HG03039 (cell line): ENCODE measurements around the gene INTS7.

Experiments used
- ATAC-seq: cut with Tn5 transposase; IDR thresholded peaks from one replicate; pipeline ENCODE4 v1.9.1; 2021; ENCODE audit warnings: mild to moderate bottlenecking, moderate library complexity; ENCODE audit not compliant: unreplicated experiment

INTS7 gene, protein sequence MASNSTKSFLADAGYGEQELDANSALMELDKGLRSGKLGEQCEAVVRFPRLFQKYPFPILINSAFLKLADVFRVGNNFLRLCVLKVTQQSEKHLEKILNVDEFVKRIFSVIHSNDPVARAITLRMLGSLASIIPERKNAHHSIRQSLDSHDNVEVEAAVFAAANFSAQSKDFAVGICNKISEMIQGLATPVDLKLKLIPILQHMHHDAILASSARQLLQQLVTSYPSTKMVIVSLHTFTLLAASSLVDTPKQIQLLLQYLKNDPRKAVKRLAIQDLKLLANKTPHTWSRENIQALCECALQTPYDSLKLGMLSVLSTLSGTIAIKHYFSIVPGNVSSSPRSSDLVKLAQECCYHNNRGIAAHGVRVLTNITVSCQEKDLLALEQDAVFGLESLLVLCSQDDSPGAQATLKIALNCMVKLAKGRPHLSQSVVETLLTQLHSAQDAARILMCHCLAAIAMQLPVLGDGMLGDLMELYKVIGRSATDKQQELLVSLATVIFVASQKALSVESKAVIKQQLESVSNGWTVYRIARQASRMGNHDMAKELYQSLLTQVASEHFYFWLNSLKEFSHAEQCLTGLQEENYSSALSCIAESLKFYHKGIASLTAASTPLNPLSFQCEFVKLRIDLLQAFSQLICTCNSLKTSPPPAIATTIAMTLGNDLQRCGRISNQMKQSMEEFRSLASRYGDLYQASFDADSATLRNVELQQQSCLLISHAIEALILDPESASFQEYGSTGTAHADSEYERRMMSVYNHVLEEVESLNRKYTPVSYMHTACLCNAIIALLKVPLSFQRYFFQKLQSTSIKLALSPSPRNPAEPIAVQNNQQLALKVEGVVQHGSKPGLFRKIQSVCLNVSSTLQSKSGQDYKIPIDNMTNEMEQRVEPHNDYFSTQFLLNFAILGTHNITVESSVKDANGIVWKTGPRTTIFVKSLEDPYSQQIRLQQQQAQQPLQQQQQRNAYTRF

DNA sequence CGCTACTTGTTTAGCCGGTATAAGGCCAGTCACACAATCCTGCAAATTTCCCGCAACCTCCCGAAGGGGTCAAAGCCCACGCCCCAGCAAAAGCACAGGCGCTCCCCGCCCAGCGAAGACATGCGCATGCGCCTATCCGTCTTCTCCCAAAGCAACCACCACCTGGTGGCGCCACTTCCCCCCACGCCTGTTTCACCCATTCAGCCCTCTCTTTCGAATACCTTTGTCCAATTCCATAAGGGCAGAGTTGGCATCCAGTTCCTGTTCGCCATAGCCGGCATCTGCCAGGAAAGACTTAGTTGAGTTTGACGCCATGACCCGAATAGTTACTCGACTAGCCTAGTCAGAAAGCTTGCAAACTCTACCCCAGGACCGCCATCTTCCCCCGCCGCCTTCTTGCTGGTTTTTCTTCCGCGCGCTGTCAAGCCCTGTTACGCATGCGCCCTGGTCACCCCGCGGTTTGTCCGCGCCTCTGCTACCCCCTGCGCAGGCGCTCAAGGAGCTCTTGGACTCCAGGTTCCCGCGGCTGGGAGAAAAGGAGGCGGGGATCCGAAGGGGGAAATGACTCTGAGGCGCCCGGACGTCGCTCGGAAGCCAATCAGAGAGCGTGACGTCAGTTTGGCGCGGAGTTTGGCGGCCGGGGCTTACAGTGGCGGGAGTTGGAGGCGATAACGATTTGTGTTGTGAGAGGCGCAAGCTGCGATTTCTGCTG lies at the start of gene INTS7, which contains the start of gene DTL:
INTS7 (minus strand) TSS at position 435 of the 712 bp plus-strand sequence; CDS start at position 315, 120 bp downstream.
DTL (plus strand) TSS at position 626 of the 712 bp plus-strand sequence. CDS start 143 bp downstream, outside the sequence.
- peak; percentile 73 for ATAC-seq

GRCh38 chr1:212082765-212083406 lies 47.5 kb upstream of the INTS7 start:
- ATAC-seq: no peak

GRCh38 chr1:212078826-212079225 lies 43.5 kb upstream of the INTS7 start:
- ATAC-seq: no peak

DNA sequence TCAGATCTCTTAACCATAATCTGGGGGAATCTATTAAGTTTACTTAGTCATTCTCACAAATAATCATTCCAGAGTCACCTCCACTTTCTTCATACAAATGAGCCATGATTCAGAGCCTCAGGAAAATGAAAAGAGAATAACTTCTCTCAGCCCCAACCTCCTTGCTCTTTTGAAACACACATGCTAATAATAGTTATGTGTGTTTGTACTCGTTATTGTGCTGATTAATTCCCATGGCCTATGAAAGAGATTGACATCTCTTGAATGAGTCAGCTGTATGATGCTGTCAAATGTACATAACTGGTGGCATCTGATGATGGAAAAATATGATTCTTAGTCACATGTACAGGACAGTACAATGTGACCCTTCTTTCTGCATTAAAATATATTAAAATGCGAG lies 41.7 kb upstream of the INTS7 start:
- ATAC-seq: no peak

- ATAC-seq: no peak
Observed at GRCh38 chr1:212074856-212075255, 39.5 kb upstream of the INTS7 start.

- no peak for ATAC-seq
Observed at GRCh38 chr1:212074313-212074712, 39.0 kb upstream of the INTS7 start.

DNA sequence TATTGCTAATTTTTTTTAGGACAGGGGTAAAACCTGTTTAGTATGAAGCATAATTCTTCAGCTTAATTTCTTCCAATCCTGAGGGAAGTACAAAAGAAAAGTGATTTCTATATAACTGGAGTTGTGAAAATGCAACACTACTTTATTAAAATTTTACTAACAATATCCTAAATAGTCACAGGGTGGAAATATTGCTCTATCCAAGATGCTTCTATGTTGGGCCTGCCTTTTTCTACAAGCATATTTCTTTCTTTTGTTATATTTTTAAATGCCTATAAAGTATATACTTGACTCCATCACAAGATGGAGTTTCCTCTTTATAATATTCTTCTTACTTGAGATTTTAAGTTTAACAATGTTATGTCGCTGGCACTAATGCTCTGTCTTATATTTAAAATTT lies 38.1 kb upstream of the INTS7 start:
- ATAC-seq: no peak

- ATAC-seq: no peak
Observed at GRCh38 chr1:212072047-212072446, 36.7 kb upstream of the INTS7 start.

DNA sequence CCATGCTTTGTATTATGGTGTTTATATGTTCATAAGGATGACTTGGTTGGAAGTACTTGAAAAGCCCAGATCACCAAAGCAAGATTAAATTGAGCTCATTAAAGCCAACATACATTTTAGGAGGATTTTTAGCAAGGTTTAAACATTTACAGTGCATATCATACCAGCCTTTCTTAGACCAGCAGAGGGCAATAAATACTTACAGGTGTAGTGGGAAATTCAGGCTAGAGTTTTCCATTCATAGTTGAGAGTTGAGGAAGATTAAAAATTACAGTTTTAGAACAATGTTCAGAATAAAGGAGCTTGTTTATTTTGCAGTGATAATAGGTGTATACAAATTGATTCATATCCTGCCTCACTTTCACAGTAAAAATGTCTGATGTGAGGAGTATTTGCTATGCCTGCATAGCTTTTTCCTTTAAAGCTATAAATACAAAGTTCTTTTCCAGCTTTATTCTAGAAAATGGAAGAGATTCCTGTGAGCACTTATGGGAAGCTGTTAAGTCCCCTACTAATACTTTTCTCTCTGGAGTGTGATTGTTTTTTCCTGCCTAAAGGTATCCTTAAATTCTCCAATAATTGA lies 35.5 kb upstream of the INTS7 start:
- ATAC-seq: no peak

GRCh38 chr1:212067787-212068186 lies 32.4 kb upstream of the INTS7 start:
- no peak for ATAC-seq

DNA sequence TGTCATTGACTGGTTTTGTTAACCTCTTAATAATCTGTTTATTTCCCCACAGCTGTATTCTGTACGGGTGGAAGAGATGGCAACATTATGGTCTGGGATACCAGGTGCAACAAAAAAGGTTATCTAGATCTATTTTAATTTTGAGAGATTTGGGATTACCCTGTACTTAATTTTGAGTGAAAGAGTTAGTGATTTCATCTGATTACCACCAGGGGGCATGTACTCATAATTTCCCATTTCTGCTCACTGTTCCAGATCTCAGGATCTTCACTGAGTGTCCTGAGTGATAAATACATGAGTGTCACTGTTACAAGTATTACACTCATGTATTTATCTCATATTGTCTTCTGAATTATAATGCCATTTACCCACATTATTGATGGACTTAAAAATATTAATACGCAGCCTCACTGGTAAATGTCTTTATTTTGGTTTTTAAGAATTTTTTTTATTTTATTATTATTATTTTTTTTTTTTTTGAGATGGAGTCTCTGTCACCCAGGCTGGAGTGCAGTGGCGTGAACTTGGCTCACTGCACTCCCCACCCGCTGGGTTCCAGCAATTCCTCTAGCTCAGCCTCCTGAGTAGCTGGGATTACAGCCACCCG lies 27.6 kb upstream of the INTS7 start:
- no peak for ATAC-seq

GRCh38 chr1:212060632-212061472 lies 25.5 kb upstream of the INTS7 start:
- ATAC-seq: no peak

DNA sequence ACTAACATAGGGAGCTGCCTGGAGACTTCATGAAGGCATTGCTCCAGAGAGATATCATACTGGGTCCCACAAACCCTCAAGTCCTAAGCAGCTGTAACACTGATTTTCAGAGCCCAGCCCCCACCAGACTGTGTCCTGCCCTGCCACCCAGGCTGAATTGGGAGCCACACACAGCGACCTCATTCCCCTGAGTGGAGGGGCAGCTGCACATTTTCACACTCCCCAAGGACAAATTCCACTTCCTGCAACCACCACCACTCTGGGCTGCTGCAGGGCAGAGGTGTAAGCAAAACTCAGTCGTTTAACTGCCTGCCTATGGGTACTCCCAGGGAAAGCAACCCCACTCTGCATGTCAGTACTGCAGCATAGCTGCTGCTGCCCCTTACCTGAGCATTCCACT lies 20.0 kb upstream of the INTS7 start:
- no peak for ATAC-seq

DNA sequence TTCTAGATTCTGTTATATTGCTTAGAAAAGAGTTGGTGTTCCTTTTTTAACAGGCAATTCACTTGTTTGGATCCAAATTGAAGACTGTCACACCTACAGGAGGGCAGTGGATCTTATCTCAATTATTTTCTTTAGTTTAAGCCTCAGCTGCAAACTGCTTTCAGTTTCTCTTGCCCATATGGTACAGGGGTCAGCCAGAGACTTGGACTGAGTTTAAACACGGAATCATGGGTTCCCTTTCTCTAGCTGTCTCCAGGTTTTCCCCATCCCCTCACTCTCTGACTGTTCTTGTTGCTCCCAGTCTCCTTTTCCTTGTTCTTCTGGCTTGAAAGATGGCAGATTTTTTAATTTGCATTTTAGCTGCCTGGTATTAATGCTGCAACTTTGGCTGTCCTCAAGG lies 18.6 kb upstream of the INTS7 start:
- no peak for ATAC-seq

GRCh38 chr1:212045981-212046380 lies 10.6 kb upstream of the INTS7 start:
- no peak for ATAC-seq

GRCh38 chr1:212044851-212045250 lies 9.5 kb upstream of the INTS7 start:
- no peak for ATAC-seq

DNA sequence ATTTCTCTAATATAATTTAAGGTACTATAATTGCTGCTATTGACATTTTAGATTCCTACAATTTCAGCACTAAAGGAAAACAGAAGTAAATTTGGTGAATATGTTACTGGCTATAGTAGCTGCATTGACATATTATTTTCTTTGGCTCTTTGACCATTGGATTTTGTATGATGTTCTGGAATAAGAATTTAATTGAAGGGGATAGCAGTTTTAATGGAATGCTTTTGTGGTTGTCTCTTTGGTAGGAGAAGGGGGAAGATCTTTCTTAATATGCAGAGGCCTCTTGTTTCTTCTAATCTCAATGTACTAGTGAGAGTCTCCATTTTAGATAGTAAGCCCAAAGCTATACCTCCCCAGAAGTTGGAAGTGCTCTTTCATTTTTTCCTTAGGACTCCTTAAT lies 7.1 kb upstream of the INTS7 start:
- no peak for ATAC-seq

GRCh38 chr1:212040629-212041412 lies 5.5 kb upstream of the INTS7 start:
- no peak for ATAC-seq
